H1 (cell line): ENCODE data around the gene GTF2F2. TPM values are rescaled to one million over a fixed set of nuclear protein-coding genes. Genes with fewer than 3 reads are reported as not detected.

ENCODE experiments used
- CTCF ChIA-PET: fragments of 300-600 bp; sonication (Branson Sonifier 250); formaldehyde crosslinking; loops from one replicate; lab custom pipeline; 2021; ENCODE audit not compliant: partially characterized antibody; lab: Charles Lee
- POLR2A ChIA-PET: fragments of 300-600 bp; sonication (Branson Sonifier 250); formaldehyde crosslinking; loops from one replicate; lab custom pipeline; 2021; ENCODE audit warnings: inconsistent platforms; ENCODE audit not compliant: partially characterized antibody; lab: Charles Lee
- DNase-seq, 2 experiments: peaks; one replicate each; pipeline versions ENCODE4 v3.0.0 to v3.0.0-alpha.2; 2010 to 2022; ENCODE audit warnings: low spot score in 2 of 2, low read depth in 1 of 2, mixed read lengths in 1 of 2
- FAIRE-seq: peaks from 2 replicates; lab custom pipeline; 2011; peaks lifted over from hg19 to GRCh38; lab: Jason Lieb, UNC
- H2AFZ ChIP-seq: 2 replicates; pipeline ENCODE4 v1.8.1; 2012; ENCODE audit warnings: low read length, inconsistent platforms
- H2AK5ac ChIP-seq: 2 replicates; pipeline ENCODE4 v1.6.1; 2013; ENCODE audit warnings: low read depth, low read length
- H2BK120ac ChIP-seq: replicated peaks from 2 replicates; pipeline ENCODE3; 2013; ENCODE audit warnings: low read depth, low read length, inconsistent platforms
- H2BK12ac ChIP-seq: 2 replicates; pipeline ENCODE4 v1.6.1; 2013; ENCODE audit warnings: low read depth, low read length
- H2BK15ac ChIP-seq: 2 replicates; pipeline ENCODE4 v1.6.1; 2013; ENCODE audit warnings: low read length
- H2BK20ac ChIP-seq: 2 replicates; pipeline ENCODE4 v1.6.1; 2013; ENCODE audit warnings: low read length
- H2BK5ac ChIP-seq: 2 replicates; pipeline ENCODE4 v1.6.1; 2013; ENCODE audit warnings: low read depth, low read length
- H3K14ac ChIP-seq: 2 replicates; pipeline ENCODE4 v1.6.1; 2013; ENCODE audit warnings: inconsistent platforms; ENCODE audit not compliant: insufficient read length
- H3K18ac ChIP-seq: 2 replicates; pipeline ENCODE4 v1.6.1; 2013; ENCODE audit warnings: low read length; ENCODE audit errors: extremely low read depth
- H3K23ac ChIP-seq: 2 replicates; pipeline ENCODE4 v1.6.1; 2013; ENCODE audit warnings: inconsistent platforms; ENCODE audit not compliant: insufficient read length
- H3K23me2 ChIP-seq: 2 replicates; pipeline ENCODE4 v1.6.1; 2013; ENCODE audit warnings: low read depth, low read length
- H3K27ac ChIP-seq: 2 replicates; pipeline ENCODE4 v1.6.1; 2011; ENCODE audit warnings: low read depth, low read length, inconsistent platforms
- H3K27me3 ChIP-seq, 4 experiments: replicated peaks in 1 of 4; 1 replicate in 1 of 4; 2 replicates in 3 of 4; pipeline versions ENCODE4 v1.6.1 to v1.8.1; 2011 to 2013; ENCODE audit warnings: low read length in 3 of 4, mild to moderate bottlenecking in 3 of 4, inconsistent platforms in 2 of 4, mixed read lengths in 2 of 4, moderate library complexity in 1 of 4; ENCODE audit not compliant: control insufficient read depth in 3 of 4, insufficient read depth in 3 of 4; ENCODE audit errors: extremely low read depth in 1 of 4
- H3K36me3 ChIP-seq, 4 experiments: 2 replicates each; pipeline versions ENCODE4 v1.6.1 to v1.8.1; 2011 to 2013; ENCODE audit warnings: mild to moderate bottlenecking in 4 of 4, low read length in 3 of 4, moderate library complexity in 2 of 4, control low read depth in 1 of 4, inconsistent platforms in 1 of 4; ENCODE audit not compliant: insufficient read depth in 4 of 4, control insufficient read depth in 2 of 4
- H3K4ac ChIP-seq: replicated peaks from 2 replicates; pipeline ENCODE3; 2013; ENCODE audit warnings: low read length, low read depth, mixed read lengths, inconsistent platforms; ENCODE audit not compliant: insufficient read length
- H3K4me1 ChIP-seq, 4 experiments: replicated peaks in 1 of 4; 1 replicate in 1 of 4; 2 replicates in 3 of 4; pipeline versions ENCODE4 v1.6.1 to v1.8.1; 2011 to 2013; ENCODE audit warnings: low read length in 3 of 4, inconsistent platforms in 2 of 4, mixed read lengths in 1 of 4; ENCODE audit not compliant: insufficient read depth in 4 of 4, control insufficient read depth in 3 of 4
- H3K4me2 ChIP-seq, 2 experiments: 2 replicates each; pipeline versions ENCODE4 v1.6.1 to v1.8.1; 2011 to 2013; ENCODE audit warnings: low read depth in 2 of 2, low read length in 2 of 2, control low read depth in 1 of 2, inconsistent platforms in 1 of 2, mild to moderate bottlenecking in 1 of 2; ENCODE audit not compliant: insufficient read depth in 1 of 2
- H3K4me3 ChIP-seq, 4 experiments: fragments of 200-600, 300-600 bp in 1 of 4; sonication (generic), shearing (Covaris generic), sonication (Bioruptor Twin) in 1 of 4; 2 replicates each; pipeline versions ENCODE4 v1.5.1 to v1.8.1; 2011 to 2016; ENCODE audit warnings: low read length in 4 of 4, low read depth in 3 of 4, control low read depth in 2 of 4, inconsistent platforms in 2 of 4, mild to moderate bottlenecking in 2 of 4, mixed read lengths in 1 of 4, moderate library complexity in 1 of 4; ENCODE audit not compliant: insufficient read depth in 2 of 4; ENCODE audit errors: extremely low read depth in 1 of 4
- H3K56ac ChIP-seq: replicated peaks from 2 replicates; pipeline ENCODE3; 2013; ENCODE audit warnings: low read depth, mild to moderate bottlenecking, mixed read lengths, low read length, inconsistent platforms; ENCODE audit not compliant: insufficient read length
- H3K79me1 ChIP-seq: 2 replicates; pipeline ENCODE4 v1.6.1; 2013; ENCODE audit warnings: low read depth, low read length, control low read depth
- H3K79me2 ChIP-seq, 2 experiments: 2 replicates each; pipeline versions ENCODE4 v1.6.1 to v1.8.1; 2012 to 2013; ENCODE audit warnings: low read length in 2 of 2, mild to moderate bottlenecking in 2 of 2, inconsistent platforms in 1 of 2; ENCODE audit not compliant: insufficient read depth in 2 of 2, control insufficient read depth in 1 of 2
- H3K9ac ChIP-seq, 4 experiments: replicated peaks in 1 of 4; 1 replicate in 1 of 4; 2 replicates in 3 of 4; pipeline versions ENCODE4 v1.6.1 to v1.8.1; 2011 to 2013; ENCODE audit warnings: low read depth in 3 of 4, low read length in 3 of 4, control low read depth in 2 of 4, mild to moderate bottlenecking in 2 of 4, moderate library complexity in 2 of 4, inconsistent platforms in 1 of 4; ENCODE audit errors: extremely low read depth in 1 of 4
- H3K9me3 ChIP-seq, 2 experiments: 2 replicates each; pipeline versions ENCODE4 v1.6.1 to v1.8.1; 2012 to 2013; ENCODE audit warnings: mild to moderate bottlenecking in 2 of 2, moderate library complexity in 2 of 2, control low read depth in 1 of 2, inconsistent platforms in 1 of 2, low read depth in 1 of 2, low read length in 1 of 2, mixed read lengths in 1 of 2; ENCODE audit not compliant: insufficient read depth in 2 of 2
- H4K20me1 ChIP-seq, 2 experiments: replicated peaks in 1 of 2; 2 replicates each; pipeline versions ENCODE3 to v1.8.1; 2011 to 2013; ENCODE audit warnings: inconsistent platforms in 2 of 2, low read length in 2 of 2, mild to moderate bottlenecking in 1 of 2; ENCODE audit not compliant: insufficient read depth in 2 of 2, control insufficient read depth in 1 of 2
- H4K5ac ChIP-seq: 2 replicates; pipeline ENCODE4 v1.6.1; 2013; ENCODE audit warnings: low read length, low read depth, mixed read lengths, inconsistent platforms; ENCODE audit not compliant: insufficient read length
- H4K8ac ChIP-seq: 2 replicates; pipeline ENCODE4 v1.8.0; 2013; ENCODE audit warnings: mild to moderate bottlenecking, moderate library complexity, low read length, inconsistent platforms; ENCODE audit not compliant: insufficient read depth; ENCODE audit errors: extremely low read depth
- H4K91ac ChIP-seq: replicated peaks from 2 replicates; pipeline ENCODE3; 2013; ENCODE audit warnings: low read length, mixed read lengths, inconsistent platforms; ENCODE audit not compliant: insufficient read length
- BACH1 ChIP-seq: IDR thresholded peaks from 2 replicates; pipeline ENCODE4 v1.6.1; 2012; ENCODE audit warnings: low read length, improper control_type of control experiment
- BCL11A ChIP-seq, 2 experiments: IDR thresholded peaks; one replicate each; pipeline ENCODE4 v1.6.1; 2011; ENCODE audit warnings: low read depth in 2 of 2, low read length in 2 of 2, mild to moderate bottlenecking in 2 of 2
- BRCA1 ChIP-seq: IDR thresholded peaks from 2 replicates; pipeline ENCODE4 v1.6.1; 2012; ENCODE audit warnings: low read depth, low read length, improper control_type of control experiment
- CEBPB ChIP-seq: IDR thresholded peaks from 2 replicates; pipeline ENCODE4 v1.6.1; 2012; ENCODE audit warnings: low read depth, low read length
- GTF2F1 ChIP-seq: IDR thresholded peaks from 2 replicates; pipeline ENCODE4 v1.6.1; 2012; ENCODE audit warnings: low read depth, low read length, improper control_type of control experiment, borderline replicate concordance
- KDM4A ChIP-seq: IDR thresholded peaks from one replicate; pipeline ENCODE4 v1.7.1; 2012; ENCODE audit warnings: low read depth, mild to moderate bottlenecking, moderate library complexity, low read length, inconsistent platforms; ENCODE audit not compliant: severe bottlenecking
- RNF2 ChIP-seq: fragments of 200-900, 300-1000 bp; sonication (generic); IDR thresholded peaks from 2 replicates; pipeline ENCODE4 v1.7.1; 2016; ENCODE audit warnings: borderline replicate concordance, low read depth, mild to moderate bottlenecking, antibody characterized with exemption, low read length; ENCODE audit not compliant: poor library complexity, severe bottlenecking; ENCODE audit errors: missing control alignments
- RXRA ChIP-seq: IDR thresholded peaks from 2 replicates; pipeline ENCODE4 v1.6.1; 2011; ENCODE audit warnings: low read depth, mild to moderate bottlenecking, low read length, moderate library complexity; ENCODE audit not compliant: insufficient read depth
- SIN3A ChIP-seq, 2 experiments: IDR thresholded peaks in 1 of 2; conservative IDR thresholded peaks in 1 of 2; 2 replicates each; pipeline ENCODE4 v1.6.1; 2011 to 2012; ENCODE audit warnings: low read length in 2 of 2, improper control_type of control experiment in 1 of 2, low read depth in 1 of 2, mild to moderate bottlenecking in 1 of 2
- SIX5 ChIP-seq: IDR thresholded peaks from 2 replicates; pipeline ENCODE4 v1.6.1; 2011; ENCODE audit warnings: mild to moderate bottlenecking, low read depth, low read length
- SP2 ChIP-seq: IDR thresholded peaks from 2 replicates; pipeline ENCODE4 v1.6.1; 2012; ENCODE audit warnings: mild to moderate bottlenecking, low read length, inconsistent platforms
- TCF12 ChIP-seq: IDR thresholded peaks from 2 replicates; pipeline ENCODE4 v1.6.1; 2011; ENCODE audit warnings: low read depth, mild to moderate bottlenecking, low read length
- ZNF274 ChIP-seq: IDR thresholded peaks from 2 replicates; pipeline ENCODE4 v1.7.0; 2012; ENCODE audit warnings: low read length, borderline replicate concordance; ENCODE audit errors: extremely low read depth
- WGBS, 2 experiments: shearing (Covaris generic) in 1 of 2; methylation state at CpG; one replicate each; pipeline versions ENCODE4 v1.1.6 to v1.1.7; 2013 to 2015; ENCODE audit warnings: low lambda C conversion rate in 2 of 2, mixed read lengths in 2 of 2, inconsistent platforms in 1 of 2, low coverage in 1 of 2, missing lambda C conversion rate in 1 of 2; ENCODE audit not compliant: insufficient replicate concordance in 2 of 2, insufficient coverage in 1 of 2, insufficient read length in 1 of 2; ENCODE audit errors: extremely low coverage in 1 of 2, missing lambda C conversion rate in 1 of 2; 5-methylcytosine and 5-hydroxymethylcytosine counted together
- polyA plus RNA-seq, 7 experiments: library from polyadenylated mRNA; depleted of rRNA in 3 of 7; stranded (reverse) in 5 of 7; unstranded in 2 of 7; fragments of >200 nt in 5 of 7; fragments of 200-250 nt in 2 of 7; gene quantifications; 1 replicate in 5 of 7; 2 replicates in 1 of 7; 4 replicates in 1 of 7; pipeline versions ENCODE4 v1.2.1 to v1.2.3, GENCODE V29; 2011 to 2013; ENCODE audit warnings: missing spikeins in 2 of 7, mixed read lengths in 2 of 7
- total RNA-seq: library from RNA; stranded (reverse); fragmentation: NEBNext Ultra II Directional; extraction: Animal tissue kit (Norgen Biotek cat#: 25700); gene quantifications from 2 replicates; pipeline ENCODE4 v1.2.1, GENCODE V29; 2021
- TF ChIP-seq, protein P1 (sequence below): IDR thresholded peaks from 2 replicates; pipeline ENCODE4 v1.6.1; 2011; ENCODE audit warnings: low read depth, mild to moderate bottlenecking, low read length; ENCODE audit not compliant: insufficient read depth

The GTF2F2 gene
- total and polyA plus RNA-seq, 2 of the 8 experiments (the other 6 are each of a cell fraction or from before 2014, with no cell fraction given): 10.8 to 31.1 TPM

DNA sequence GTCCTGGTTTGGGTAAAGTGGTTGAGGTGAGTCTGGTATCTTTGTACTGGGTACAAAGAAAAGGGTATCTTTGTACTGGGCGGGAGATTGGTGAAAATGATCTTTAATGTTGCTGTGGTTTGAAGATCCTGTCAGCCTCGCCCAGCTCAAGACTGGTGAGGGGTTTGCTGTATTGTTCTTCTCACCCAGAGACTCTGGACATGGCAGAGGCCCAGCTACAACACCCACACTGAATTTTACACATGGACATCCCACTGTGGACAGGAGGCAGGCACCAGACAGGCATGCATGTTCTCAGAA is 177.8 kb downstream of the GTF2F2 start:
- POLR2A ChIA-PET: interaction anchor here (0.6 to 2.4 kb wide), 6 partner anchors 10 to 102 kb away, joined by 3 to 8 read pairs (median 6); partner anchors contain the start of gene TPT1
- TF ChIP-seq TCF12 (no peak), RXRA (no peak), GTF2F1 (no peak), SP2 (no peak), BCL11A (IDR thresholded peaks at IDR 0.05; ENCODE audit: low read depth in 2 of 2, low read length in 2 of 2) (no peak), BRCA1 (no peak), KDM4A (no peak), CEBPB (no peak), BACH1 (no peak), SIN3A (conservative IDR thresholded peaks at IDR 0.05 in 1 of 2, IDR thresholded peaks at IDR 0.05 in 1 of 2; ENCODE audit: low read depth in 1 of 2, low read length in 2 of 2) (no peak), RNF2 (no peak), SIX5 (no peak), ZNF274 (no peak)
- TF ChIP-seq, protein P1, sequence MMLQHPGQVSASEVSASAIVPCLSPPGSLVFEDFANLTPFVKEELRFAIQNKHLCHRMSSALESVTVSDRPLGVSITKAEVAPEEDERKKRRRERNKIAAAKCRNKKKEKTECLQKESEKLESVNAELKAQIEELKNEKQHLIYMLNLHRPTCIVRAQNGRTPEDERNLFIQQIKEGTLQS: no peak

More for the DNA sequence above, 177.8 kb downstream of the GTF2F2 start:
- no peaks in the 10 kb centered on the region for H3K79me2 ChIP-seq
- no peak overlapping the region for H2BK20ac ChIP-seq
- 95% methylated on average over 2 of the region's 2 CpGs; no CpG with 5 or more reads in 1 of the 2 experiments for WGBS, 2 experiments
- H2BK12ac ChIP-seq: no peak overlapping the region
- no peak overlapping the region for H4K91ac ChIP-seq
- no peak overlapping the region for H3K4me2 ChIP-seq
- H3K23ac ChIP-seq: no peak overlapping the region
- H2AFZ ChIP-seq: no peak overlapping the region
- H3K4ac ChIP-seq: no peak overlapping the region
- H3K27me3 ChIP-seq: no peaks in the 10 kb centered on the region
- CTCF ChIA-PET: interaction anchor here (1.5 to 6.3 kb wide), 4 partner anchors 11 to 251 kb away, joined by 3 to 36 read pairs (median 23); no protein-coding TSS in a partner anchor
- H3K79me1 ChIP-seq: no peaks in the 10 kb centered on the region
- H3K18ac ChIP-seq: no peak overlapping the region
- H2BK5ac ChIP-seq: no peak overlapping the region
- H3K4me3 ChIP-seq: no peak overlapping the region
- no peak overlapping the region for H2BK120ac ChIP-seq
- no peak for FAIRE-seq
- no peak overlapping the region for H3K14ac ChIP-seq
- H3K9ac ChIP-seq: no peak overlapping the region
- H3K4me1 ChIP-seq: peaks cover 0 to 4% (median 2%) of the 10 kb centered on the region in 4 experiments; a peak in 4 of 7 replicates
- H3K56ac ChIP-seq: no peak overlapping the region
- H2BK15ac ChIP-seq: no peak overlapping the region
- H3K23me2 ChIP-seq: no peaks in the 10 kb centered on the region
- H3K36me3 ChIP-seq: no peaks in the 10 kb centered on the region
- H4K5ac ChIP-seq: no peak overlapping the region
- H2AK5ac ChIP-seq: no peak overlapping the region
- H4K8ac ChIP-seq: no peak overlapping the region
- no peak for DNase-seq
- H3K9me3 ChIP-seq: no peaks in the 10 kb centered on the region
- H3K27ac ChIP-seq: no peak overlapping the region
- H4K20me1 ChIP-seq: no peaks in the 10 kb centered on the region
